ENCODE results near the gene ALLC.

GRCh38 chr2:3648652-3649177 lies 9.3 kb upstream of the ALLC start:
- TF ChIP-seq CTCF (IDR thresholded peaks at IDR 0.05; ENCODE audit: low read depth, low read length, poor library complexity, severe bottlenecking) (no peak), EZH2phosphoT487 (IDR thresholded peaks at IDR 0.05; ENCODE audit: borderline replicate concordance, low read length) (no peak)
